ENCODE data around the gene MORN5.

MORN5 gene

GRCh38 chr9:122125509-122126330 is 34.0 kb upstream of the MORN5 start:
- DNase-seq = no peak

GRCh38 chr9:122126331-122127261 is 33.1 kb upstream of the MORN5 start:
- DNase-seq = no peak

- DNase-seq = no peak
Observed at GRCh38 chr9:122127396-122127798, 32.3 kb upstream of the MORN5 start.

- no peak for DNase-seq
Observed at GRCh38 chr9:122128007-122128968, 31.4 kb upstream of the MORN5 start.

- DNase-seq = no peak
Observed at GRCh38 chr9:122128969-122129343, 30.8 kb upstream of the MORN5 start.

GRCh38 chr9:122129969-122130368 is 29.7 kb upstream of the MORN5 start:
- DNase-seq = no peak

- no peak for DNase-seq
Observed at GRCh38 chr9:122130837-122131236, 28.9 kb upstream of the MORN5 start.

- DNase-seq = peak; percentile 30
Observed at GRCh38 chr9:122131401-122132001, 28.2 kb upstream of the MORN5 start.

- DNase-seq = no peak
Observed at GRCh38 chr9:122132539-122132938, 27.2 kb upstream of the MORN5 start.

- DNase-seq = no peak
Observed at GRCh38 chr9:122133263-122133983, 26.3 kb upstream of the MORN5 start.

- DNase-seq = no peak
Observed at GRCh38 chr9:122133984-122134535, 25.6 kb upstream of the MORN5 start.

- no peak for DNase-seq
Observed at GRCh38 chr9:122134822-122135528, 24.7 kb upstream of the MORN5 start.

- DNase-seq = no peak
Observed at GRCh38 chr9:122135529-122135859, 24.2 kb upstream of the MORN5 start.

- no peak for DNase-seq
Observed at GRCh38 chr9:122138560-122139268, 21.0 kb upstream of the MORN5 start.

GRCh38 chr9:122140368-122141193 is 19.1 kb upstream of the MORN5 start:
- DNase-seq = no peak

GRCh38 chr9:122141671-122142070 is 18.0 kb upstream of the MORN5 start:
- no peak for DNase-seq

GRCh38 chr9:122143296-122143695 is 16.4 kb upstream of the MORN5 start:
- DNase-seq = no peak

- DNase-seq = no peak
Observed at GRCh38 chr9:122143876-122144405, 15.8 kb upstream of the MORN5 start.
